Measurements from ENCODE around the gene SMARCAD1. TPM values are rescaled to one million over a fixed set of nuclear protein-coding genes. Genes with fewer than 3 reads are reported as not detected.

SMARCAD1 gene
- total RNA-seq, 1 donor from 2014 or later = 30.5 TPM

GRCh38 chr4:94267037-94267436 lies 59.4 kb downstream of the SMARCAD1 start:
- Mint-ChIP-seq H3K4me1 (no peaks in the 10 kb centered on the region), H3K36me3 (ENCODE audit: low read depth) (peaks cover 48% of the 10 kb centered on the region), H3K9me3 (no peaks in the 10 kb centered on the region), H3K27ac (no peak overlapping the region), H3K27me3 (no peaks in the 10 kb centered on the region), H3K4me3 (no peak overlapping the region)
- CTCF ChIA-PET = no interaction called here
- no peak for TF ChIP-seq CTCF (IDR thresholded peaks at IDR 0.05)
- POLR2A ChIA-PET = no interaction called here
- no peak for DNase-seq
- no peak for ATAC-seq (ENCODE audit: low read depth)
- intact Hi-C loops (cut with micrococcal nuclease) = no loop called here

DNA sequence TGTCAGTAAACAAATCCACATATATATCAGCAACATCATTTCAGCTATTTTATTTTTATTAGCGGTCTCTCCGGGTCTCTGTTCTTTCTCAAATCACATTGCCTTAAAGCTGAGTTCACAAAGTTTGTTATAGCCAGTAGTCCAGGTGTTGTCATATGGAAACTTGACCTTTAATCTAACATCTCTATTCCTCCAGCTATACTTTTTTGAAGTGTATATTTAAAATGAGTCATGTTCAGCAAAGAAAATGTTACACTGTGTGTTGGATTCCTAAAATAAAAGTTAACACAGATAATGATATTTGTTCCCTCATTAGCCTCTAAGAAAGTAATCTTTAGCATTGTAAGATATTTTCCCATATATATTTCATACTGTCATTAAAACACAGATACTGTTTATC lies 63.6 kb downstream of the SMARCAD1 start:
- ChIA-PET POLR2A (no interaction called here), CTCF (no interaction called here)
- no peaks in the 10 kb centered on the region for H3K27me3 Mint-ChIP-seq
- DNase-seq (no peak), ATAC-seq (ENCODE audit: low read depth) (no peak)
- no peaks in the 10 kb centered on the region for H3K9me3 Mint-ChIP-seq
- intact Hi-C loops (cut with micrococcal nuclease) = no loop called here
- peaks cover 58% of the 10 kb centered on the region for H3K36me3 Mint-ChIP-seq (ENCODE audit: low read depth)
- no peak for TF ChIP-seq CTCF (IDR thresholded peaks at IDR 0.05)
- H3K4me1 Mint-ChIP-seq = no peaks in the 10 kb centered on the region
- H3K27ac Mint-ChIP-seq = no peak overlapping the region
- H3K4me3 Mint-ChIP-seq = no peak overlapping the region

DNA sequence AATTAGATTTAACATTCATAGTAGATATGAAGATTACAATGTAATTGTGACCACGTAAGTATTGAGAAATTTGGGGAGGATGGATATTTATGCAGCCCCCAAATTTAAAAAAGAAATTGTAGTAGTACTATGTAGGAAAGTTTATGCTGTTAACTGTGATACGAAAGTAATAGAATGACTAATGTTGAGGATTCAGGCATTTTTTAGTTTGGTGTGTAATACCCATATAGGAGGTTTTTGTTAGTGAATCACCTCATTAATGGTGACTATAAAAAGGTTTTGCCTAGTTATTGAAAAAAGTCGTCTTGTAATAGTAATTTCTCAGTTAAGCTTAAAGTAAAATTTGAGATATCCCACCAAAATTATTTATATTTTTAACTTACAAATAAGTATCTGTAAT lies 67.2 kb downstream of the SMARCAD1 start:
- intact Hi-C loops (cut with micrococcal nuclease) = no loop called here
- Mint-ChIP-seq H3K9me3 (no peaks in the 10 kb centered on the region), H3K36me3 (ENCODE audit: low read depth) (peaks cover 65% of the 10 kb centered on the region), H3K4me3 (no peak overlapping the region), H3K27ac (no peak overlapping the region), H3K4me1 (no peaks in the 10 kb centered on the region), H3K27me3 (no peaks in the 10 kb centered on the region)
- POLR2A ChIA-PET = no interaction called here
- TF ChIP-seq CTCF (IDR thresholded peaks at IDR 0.05) = no peak
- ATAC-seq (ENCODE audit: low read depth) (no peak), DNase-seq (no peak)
- CTCF ChIA-PET = no interaction called here

DNA sequence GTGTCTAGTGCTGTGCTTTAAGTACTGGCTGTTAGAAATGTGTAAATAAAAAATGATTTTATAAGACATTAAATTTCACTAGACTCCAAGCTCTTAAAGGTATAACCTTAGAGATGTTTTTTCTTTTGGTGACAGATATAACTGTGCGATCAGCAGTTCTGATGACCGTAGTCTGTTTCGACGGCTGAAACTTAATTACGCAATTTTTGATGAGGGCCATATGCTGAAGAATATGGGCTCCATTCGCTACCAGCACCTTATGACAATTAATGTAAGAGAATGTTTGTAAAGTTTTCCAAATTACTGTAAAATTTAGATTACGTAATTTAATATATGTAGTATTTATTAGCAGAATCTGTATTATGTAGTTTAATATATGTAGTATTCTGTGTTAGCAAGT lies 68.5 kb downstream of the SMARCAD1 start:
- no peak for TF ChIP-seq CTCF (IDR thresholded peaks at IDR 0.05)
- intact Hi-C loops (cut with micrococcal nuclease) = no loop called here
- POLR2A ChIA-PET = no interaction called here

GRCh38 chr4:94277534-94277933 lies 69.9 kb downstream of the SMARCAD1 start:
- no peak for TF ChIP-seq CTCF (IDR thresholded peaks at IDR 0.05)
- H3K36me3 Mint-ChIP-seq (ENCODE audit: low read depth) = peaks cover 62% of the 10 kb centered on the region
- no peak overlapping the region for H3K27ac Mint-ChIP-seq
- no peak for ATAC-seq (ENCODE audit: low read depth)
- H3K9me3 Mint-ChIP-seq = no peaks in the 10 kb centered on the region
- ChIA-PET CTCF (no interaction called here), POLR2A (interaction anchor here (0.6 kb wide), 1 partner anchor 178 kb away, joined by 3 read pairs; no protein-coding TSS in a partner anchor)
- no peaks in the 10 kb centered on the region for H3K27me3 Mint-ChIP-seq
- H3K4me1 Mint-ChIP-seq = no peaks in the 10 kb centered on the region
- H3K4me3 Mint-ChIP-seq = no peak overlapping the region
- intact Hi-C loops (cut with micrococcal nuclease) = no loop called here
- no peak for DNase-seq

More for the DNA sequence above, 68.5 kb downstream of the SMARCAD1 start:
- Mint-ChIP-seq H3K4me3 (no peak overlapping the region), H3K27ac (no peak overlapping the region), H3K9me3 (no peaks in the 10 kb centered on the region), H3K36me3 (ENCODE audit: low read depth) (peaks cover 65% of the 10 kb centered on the region), H3K4me1 (no peaks in the 10 kb centered on the region), H3K27me3 (no peaks in the 10 kb centered on the region)
- no peak for ATAC-seq (ENCODE audit: low read depth)
- DNase-seq = no peak
- CTCF ChIA-PET = no interaction called here
